Ovary (tissue), 9 donors: ENCODE results near the gene XPNPEP1. TPM values are rescaled to one million over a fixed set of nuclear protein-coding genes. Genes with fewer than 3 reads are reported as not detected.

Experiments
- DNase-seq, 5 donors: peaks; one replicate each; pipeline ENCODE4 v3.0.0-alpha.2; 2019 to 2020
- H3K27ac ChIP-seq, 2 donors: fragments of 200-600 bp; one replicate each; pipeline versions ENCODE4 v1.5.1 to v1.8.0; 2019 to 2022
- H3K27me3 ChIP-seq: fragments of 200-600 bp; one replicate; pipeline ENCODE4 v1.8.0; 2022
- H3K36me3 ChIP-seq: fragments of 200-600 bp; sonication (generic); one replicate; pipeline ENCODE4 v1.5.1; 2019
- H3K4me1 ChIP-seq: one replicate; pipeline ENCODE4 v1.8.1; 2013; ENCODE audit warnings: mild to moderate bottlenecking, moderate library complexity; ENCODE audit not compliant: insufficient read depth
- H3K4me3 ChIP-seq: fragments of 200-600 bp; sonication (generic); one replicate; pipeline ENCODE4 v1.5.1; 2017
- H3K9me3 ChIP-seq, 2 donors: fragments of 200-600 bp in 1 of 2; sonication (generic) in 1 of 2; one replicate each; pipeline versions ENCODE4 v1.5.1 to v1.8.1; 2013 to 2019; ENCODE audit warnings: mild to moderate bottlenecking in 1 of 2, moderate library complexity in 1 of 2
- EP300 ChIP-seq: sonication (generic); formaldehyde crosslinking; IDR thresholded peaks from one replicate; pipeline ENCODE4 v1.6.1; 2017; ENCODE audit warnings: antibody characterized with exemption
- POLR2A ChIP-seq: fragments of 450-650 bp; IDR thresholded peaks from one replicate; pipeline ENCODE4 v1.6.1; 2017; ENCODE audit warnings: antibody characterized with exemption, mild to moderate bottlenecking, moderate library complexity
- WGBS, 3 donors: extraction: QIAGEN DNeasy Blood & Tissue Kit in 1 of 3; methylation state at CpG; one replicate each; pipeline versions ENCODE4 v1.1.5 to v1.1.7; 2013 to 2017; 5-methylcytosine and 5-hydroxymethylcytosine counted together
- intact Hi-C, 4 donors: fragments of 100-400 bp; cut with DNase I; formaldehyde crosslinking; loops; one replicate each; pipeline versions ENCODE4 v1.11.0 to v1.15.1; 2022 to 2023
- polyA plus RNA-seq, 2 donors: library from polyadenylated mRNA; stranded (reverse); fragments of 200-250 nt in 1 of 2; fragments of 350-450 nt in 1 of 2; fragmentation: Illumina TruSeq in 1 of 2; extraction: RNeasy Lipid Tissue Mini Kit (QIAGEN cat#74804) in 1 of 2; gene quantifications; one replicate each; pipeline ENCODE4 v1.2.3, GENCODE V29; 2013 to 2014
- total RNA-seq, 7 donors: library from RNA; depleted of rRNA in 2 of 7; stranded (reverse); fragments of >200 nt in 2 of 7; fragmentation: NEBNext Ultra II Directional in 3 of 7; extraction: Animal tissue kit (Norgen Biotek cat#: 25700) in 3 of 7; gene quantifications; one replicate each; pipeline versions ENCODE4 v1.1.0 to v1.2.4, GENCODE V29; 2016 to 2023
- TF ChIP-seq, protein P1 (sequence below), 3 donors: fragments of 450-650 bp in 2 of 3; fragments of 200-600 bp in 1 of 3; IDR thresholded peaks; one replicate each; pipeline versions ENCODE4 v1.5.1 to v1.8.0; 2016 to 2022; ENCODE audit warnings: antibody characterized with exemption in 3 of 3, mild to moderate bottlenecking in 1 of 3
- donor health status: DM: no; HTN: no; CAD: no; lungs with moderate emphysema.
- donor health status: DM: no; HTN: no; CAD: no.
- donor health status: Bipolar disorder and iron deficiency.
- donor health status: DM: yes; HTN: yes; CAD: no.
- donor health status: DM: no; HTN: no; CAD: no.
- donor health status: DM: yes; HTN: yes; CAD: no.

The XPNPEP1 gene
- total and polyA plus RNA-seq, 9 donors: 27.2 to 70.7 (median 47.1) TPM

DNA sequence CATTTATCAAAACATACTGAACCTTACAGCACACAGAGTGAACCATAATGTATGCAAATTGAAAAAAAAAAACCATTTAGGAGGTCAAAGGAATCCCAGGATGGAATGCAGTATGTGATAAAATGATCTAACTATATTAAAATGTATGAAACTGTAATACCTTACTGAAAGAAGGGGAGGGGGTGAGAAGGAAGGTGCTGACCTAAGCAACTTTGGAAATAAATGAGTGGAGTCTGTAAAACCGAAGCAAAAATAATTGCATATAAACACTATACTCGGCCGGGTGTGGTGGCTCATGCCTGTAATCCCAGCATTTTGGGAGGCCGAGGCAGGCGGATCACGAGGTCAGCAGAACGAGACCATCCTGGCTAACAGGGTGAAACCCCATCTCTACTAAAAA, 69.4 kb downstream of the XPNPEP1 start:
- DNase-seq: no peak
- intact Hi-C loops: no loop called here
- Histone ChIP-seq H3K4me1 (peaks cover 1% of the 10 kb centered on the region), H3K27me3 (no peaks in the 10 kb centered on the region), H3K27ac (no peak overlapping the region), H3K4me3 (no peak overlapping the region), H3K9me3 (no peaks in the 10 kb centered on the region), H3K36me3 (no peaks in the 10 kb centered on the region)
- TF ChIP-seq, protein P1, sequence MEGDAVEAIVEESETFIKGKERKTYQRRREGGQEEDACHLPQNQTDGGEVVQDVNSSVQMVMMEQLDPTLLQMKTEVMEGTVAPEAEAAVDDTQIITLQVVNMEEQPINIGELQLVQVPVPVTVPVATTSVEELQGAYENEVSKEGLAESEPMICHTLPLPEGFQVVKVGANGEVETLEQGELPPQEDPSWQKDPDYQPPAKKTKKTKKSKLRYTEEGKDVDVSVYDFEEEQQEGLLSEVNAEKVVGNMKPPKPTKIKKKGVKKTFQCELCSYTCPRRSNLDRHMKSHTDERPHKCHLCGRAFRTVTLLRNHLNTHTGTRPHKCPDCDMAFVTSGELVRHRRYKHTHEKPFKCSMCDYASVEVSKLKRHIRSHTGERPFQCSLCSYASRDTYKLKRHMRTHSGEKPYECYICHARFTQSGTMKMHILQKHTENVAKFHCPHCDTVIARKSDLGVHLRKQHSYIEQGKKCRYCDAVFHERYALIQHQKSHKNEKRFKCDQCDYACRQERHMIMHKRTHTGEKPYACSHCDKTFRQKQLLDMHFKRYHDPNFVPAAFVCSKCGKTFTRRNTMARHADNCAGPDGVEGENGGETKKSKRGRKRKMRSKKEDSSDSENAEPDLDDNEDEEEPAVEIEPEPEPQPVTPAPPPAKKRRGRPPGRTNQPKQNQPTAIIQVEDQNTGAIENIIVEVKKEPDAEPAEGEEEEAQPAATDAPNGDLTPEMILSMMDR (IDR thresholded peaks at IDR 0.05): no peak
- WGBS, 3 donors: 94 to 97% (median 95%) methylated on average over 7 of the region's 7 CpGs

DNA sequence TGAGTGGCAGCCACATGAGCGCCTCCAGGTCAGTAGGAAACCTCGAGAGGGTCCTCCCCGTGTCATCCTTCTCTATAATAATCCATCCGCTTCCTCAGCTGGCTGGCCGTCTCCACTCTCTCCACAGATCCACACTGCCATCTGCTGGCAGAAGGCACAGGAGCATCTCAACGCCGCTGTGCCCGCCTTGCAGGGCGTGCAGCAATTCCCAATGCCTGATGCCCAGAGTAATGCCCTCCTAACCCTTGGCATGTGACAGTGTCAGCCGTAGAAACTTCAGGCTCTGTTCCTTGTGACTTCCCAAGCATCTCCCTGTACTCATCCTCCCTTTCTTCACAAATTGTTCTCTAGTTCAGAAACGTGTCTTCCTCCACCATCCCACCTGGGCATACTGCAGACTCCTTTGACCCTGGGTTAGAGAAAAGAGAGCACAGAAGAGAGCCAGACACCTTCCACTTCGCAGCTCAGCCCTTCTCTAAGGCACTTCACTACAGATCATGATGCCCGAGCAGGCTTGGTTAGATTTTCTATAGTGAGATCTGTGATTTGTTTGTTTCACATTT, 70.8 kb downstream of the XPNPEP1 start:
- Histone ChIP-seq H3K27me3 (no peaks in the 10 kb centered on the region), H3K4me1 (peaks cover 1% of the 10 kb centered on the region), H3K36me3 (no peaks in the 10 kb centered on the region), H3K27ac (no peak overlapping the region), H3K4me3 (no peak overlapping the region), H3K9me3 (no peaks in the 10 kb centered on the region)
- DNase-seq: peak; percentile 67 to 84 (median 81)
- intact Hi-C loops: no loop called here
- 7 to 10% (median 10%) methylated on average over 13 of the region's 13 CpGs for WGBS, 3 donors
- TF ChIP-seq, protein P1 (IDR thresholded peaks at IDR 0.05): peak; percentile 64 to 72 (median 71)
- no peak for TF ChIP-seq EP300

DNA sequence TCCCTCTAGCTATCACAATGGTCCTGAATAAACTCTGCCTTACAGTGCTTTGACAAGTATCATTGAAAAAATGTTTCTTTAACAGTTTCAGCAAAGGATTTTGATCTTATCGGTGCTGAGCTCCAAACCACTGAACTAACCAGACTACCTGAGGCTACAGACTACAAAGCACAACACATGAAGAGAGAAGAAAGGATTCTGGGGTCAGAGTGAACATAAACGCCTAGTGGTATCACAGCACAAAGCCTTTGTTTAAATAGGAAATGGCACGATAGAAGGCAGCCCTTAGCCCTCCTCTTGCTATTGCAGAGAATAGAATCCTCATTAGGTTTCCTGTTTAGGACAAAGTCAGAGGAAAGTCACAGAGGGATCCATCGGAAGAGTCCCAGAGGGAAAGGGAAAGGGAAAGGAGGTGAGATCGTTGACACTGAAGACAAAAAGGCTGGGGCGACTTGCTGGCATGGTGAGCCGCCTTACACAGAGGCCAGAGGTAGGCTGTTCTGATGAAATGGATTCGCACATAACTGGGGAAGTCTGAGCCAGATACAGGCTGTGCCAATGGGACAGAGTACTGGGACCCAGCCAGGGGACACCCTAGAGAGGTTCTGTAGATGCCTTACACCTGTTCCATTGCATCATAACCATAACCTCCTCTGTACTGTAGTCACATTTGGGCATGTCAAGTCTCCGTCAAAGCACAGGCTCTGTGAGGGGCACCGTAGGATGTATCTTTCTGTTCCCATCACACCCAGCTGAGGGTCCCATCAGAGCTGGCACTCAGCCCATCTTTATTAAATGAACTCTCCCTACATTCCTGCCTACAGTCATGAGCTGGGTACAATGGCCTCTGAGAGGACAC, 71.5 kb downstream of the XPNPEP1 start:
- no peak for DNase-seq
- Histone ChIP-seq H3K9me3 (no peaks in the 10 kb centered on the region), H3K4me1 (peaks cover 1% of the 10 kb centered on the region), H3K27ac (no peak overlapping the region), H3K4me3 (no peak overlapping the region), H3K36me3 (no peaks in the 10 kb centered on the region), H3K27me3 (no peaks in the 10 kb centered on the region)
- intact Hi-C loops: no loop called here
- TF ChIP-seq EP300 (no peak), POLR2A (no peak)
- TF ChIP-seq, protein P1 (IDR thresholded peaks at IDR 0.05): no peak
- 64 to 74% (median 68%) methylated on average over 10 of the region's 10 CpGs for WGBS, 3 donors

DNA sequence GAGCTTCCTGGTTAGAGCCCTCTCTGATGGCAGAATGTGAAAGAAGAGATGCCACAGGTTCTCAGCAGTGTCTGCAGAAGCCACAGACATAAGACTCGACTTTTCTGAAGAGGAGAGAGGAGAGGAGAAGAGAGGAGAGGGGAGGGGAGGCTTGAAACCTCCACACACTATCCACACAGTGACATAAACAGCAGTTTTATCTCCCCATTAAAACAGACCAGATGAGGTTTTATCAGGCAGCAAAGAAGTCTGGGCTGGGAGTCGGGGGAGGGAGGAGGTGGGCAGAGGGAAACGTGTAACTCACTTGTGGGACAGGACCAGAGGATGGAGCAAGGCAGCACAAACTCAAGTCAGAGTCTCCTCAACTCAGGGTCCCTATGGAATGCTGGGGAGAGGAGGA, 76.5 kb downstream of the XPNPEP1 start:
- Histone ChIP-seq H3K4me1 (peaks cover 2% of the 10 kb centered on the region), H3K36me3 (no peaks in the 10 kb centered on the region), H3K4me3 (no peak overlapping the region), H3K9me3 (no peaks in the 10 kb centered on the region), H3K27me3 (no peaks in the 10 kb centered on the region), H3K27ac (no peak overlapping the region)
- DNase-seq: no peak
- 7 to 21% (median 14%) methylated on average over 3 of the region's 3 CpGs for WGBS, 3 donors
- TF ChIP-seq, protein P1 (IDR thresholded peaks at IDR 0.05): no peak
- no peak for TF ChIP-seq EP300
- TF ChIP-seq POLR2A: no peak
- intact Hi-C loops: no loop called here
